ENCODE measurements around the gene TFRC. TPM values are rescaled to one million over a fixed set of nuclear protein-coding genes. Genes with fewer than 3 reads are reported as not detected.

Gene TFRC
- total and polyA plus RNA-seq, 2 experiments from 2014 or later, result 35.5 to 187 TPM

DNA sequence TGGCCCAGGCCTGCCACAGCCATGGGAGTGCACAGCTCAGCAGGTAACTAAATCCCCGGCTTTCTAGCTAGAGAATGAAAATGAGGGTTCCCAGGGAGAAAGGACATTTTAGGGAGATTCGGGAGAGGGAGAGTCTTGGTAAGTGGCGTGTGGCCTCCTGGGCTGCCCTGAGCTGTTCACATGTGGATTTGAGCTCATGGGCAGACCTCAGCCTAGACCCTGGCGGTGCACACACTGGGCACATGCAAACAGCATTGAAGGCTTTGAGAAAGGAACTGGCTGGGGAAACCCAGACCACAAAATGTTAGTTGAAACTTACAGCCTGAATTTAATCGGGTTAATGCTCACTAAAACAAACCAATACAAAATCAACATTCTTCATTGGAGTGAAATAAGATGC is 72.4 kb downstream of the TFRC start (continued):
- TF ChIP-seq, protein P1, sequence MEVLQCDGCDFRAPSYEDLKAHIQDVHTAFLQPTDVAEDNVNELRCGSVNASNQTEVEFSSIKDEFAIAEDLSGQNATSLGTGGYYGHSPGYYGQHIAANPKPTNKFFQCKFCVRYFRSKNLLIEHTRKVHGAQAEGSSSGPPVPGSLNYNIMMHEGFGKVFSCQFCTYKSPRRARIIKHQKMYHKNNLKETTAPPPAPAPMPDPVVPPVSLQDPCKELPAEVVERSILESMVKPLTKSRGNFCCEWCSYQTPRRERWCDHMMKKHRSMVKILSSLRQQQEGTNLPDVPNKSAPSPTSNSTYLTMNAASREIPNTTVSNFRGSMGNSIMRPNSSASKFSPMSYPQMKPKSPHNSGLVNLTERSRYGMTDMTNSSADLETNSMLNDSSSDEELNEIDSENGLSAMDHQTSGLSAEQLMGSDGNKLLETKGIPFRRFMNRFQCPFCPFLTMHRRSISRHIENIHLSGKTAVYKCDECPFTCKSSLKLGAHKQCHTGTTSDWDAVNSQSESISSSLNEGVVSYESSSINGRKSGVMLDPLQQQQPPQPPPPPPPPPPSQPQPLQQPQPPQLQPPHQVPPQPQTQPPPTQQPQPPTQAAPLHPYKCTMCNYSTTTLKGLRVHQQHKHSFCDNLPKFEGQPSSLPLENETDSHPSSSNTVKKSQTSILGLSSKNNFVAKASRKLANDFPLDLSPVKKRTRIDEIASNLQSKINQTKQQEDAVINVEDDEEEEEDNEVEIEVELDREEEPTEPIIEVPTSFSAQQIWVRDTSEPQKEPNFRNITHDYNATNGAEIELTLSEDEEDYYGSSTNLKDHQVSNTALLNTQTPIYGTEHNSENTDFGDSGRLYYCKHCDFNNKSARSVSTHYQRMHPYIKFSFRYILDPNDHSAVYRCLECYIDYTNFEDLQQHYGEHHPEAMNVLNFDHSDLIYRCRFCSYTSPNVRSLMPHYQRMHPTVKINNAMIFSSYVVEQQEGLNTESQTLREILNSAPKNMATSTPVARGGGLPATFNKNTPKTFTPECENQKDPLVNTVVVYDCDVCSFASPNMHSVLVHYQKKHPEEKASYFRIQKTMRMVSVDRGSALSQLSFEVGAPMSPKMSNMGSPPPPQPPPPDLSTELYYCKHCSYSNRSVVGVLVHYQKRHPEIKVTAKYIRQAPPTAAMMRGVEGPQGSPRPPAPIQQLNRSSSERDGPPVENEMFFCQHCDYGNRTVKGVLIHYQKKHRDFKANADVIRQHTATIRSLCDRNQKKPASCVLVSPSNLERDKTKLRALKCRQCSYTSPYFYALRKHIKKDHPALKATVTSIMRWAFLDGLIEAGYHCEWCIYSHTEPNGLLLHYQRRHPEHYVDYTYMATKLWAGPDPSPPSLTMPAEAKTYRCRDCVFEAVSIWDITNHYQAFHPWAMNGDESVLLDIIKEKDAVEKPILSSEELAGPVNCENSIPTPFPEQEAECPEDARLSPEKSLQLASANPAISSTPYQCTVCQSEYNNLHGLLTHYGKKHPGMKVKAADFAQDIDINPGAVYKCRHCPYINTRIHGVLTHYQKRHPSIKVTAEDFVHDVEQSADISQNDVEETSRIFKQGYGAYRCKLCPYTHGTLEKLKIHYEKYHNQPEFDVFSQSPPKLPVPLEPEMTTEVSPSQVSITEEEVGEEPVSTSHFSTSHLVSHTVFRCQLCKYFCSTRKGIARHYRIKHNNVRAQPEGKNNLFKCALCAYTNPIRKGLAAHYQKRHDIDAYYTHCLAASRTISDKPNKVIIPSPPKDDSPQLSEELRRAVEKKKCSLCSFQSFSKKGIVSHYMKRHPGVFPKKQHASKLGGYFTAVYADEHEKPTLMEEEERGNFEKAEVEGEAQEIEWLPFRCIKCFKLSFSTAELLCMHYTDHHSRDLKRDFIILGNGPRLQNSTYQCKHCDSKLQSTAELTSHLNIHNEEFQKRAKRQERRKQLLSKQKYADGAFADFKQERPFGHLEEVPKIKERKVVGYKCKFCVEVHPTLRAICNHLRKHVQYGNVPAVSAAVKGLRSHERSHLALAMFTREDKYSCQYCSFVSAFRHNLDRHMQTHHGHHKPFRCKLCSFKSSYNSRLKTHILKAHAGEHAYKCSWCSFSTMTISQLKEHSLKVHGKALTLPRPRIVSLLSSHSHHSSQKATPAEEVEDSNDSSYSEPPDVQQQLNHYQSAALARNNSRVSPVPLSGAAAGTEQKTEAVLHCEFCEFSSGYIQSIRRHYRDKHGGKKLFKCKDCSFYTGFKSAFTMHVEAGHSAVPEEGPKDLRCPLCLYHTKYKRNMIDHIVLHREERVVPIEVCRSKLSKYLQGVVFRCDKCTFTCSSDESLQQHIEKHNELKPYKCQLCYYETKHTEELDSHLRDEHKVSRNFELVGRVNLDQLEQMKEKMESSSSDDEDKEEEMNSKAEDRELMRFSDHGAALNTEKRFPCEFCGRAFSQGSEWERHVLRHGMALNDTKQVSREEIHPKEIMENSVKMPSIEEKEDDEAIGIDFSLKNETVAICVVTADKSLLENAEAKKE (CRISPR knock-in tag; IDR thresholded peaks at IDR 0.05), result no peak

DNA sequence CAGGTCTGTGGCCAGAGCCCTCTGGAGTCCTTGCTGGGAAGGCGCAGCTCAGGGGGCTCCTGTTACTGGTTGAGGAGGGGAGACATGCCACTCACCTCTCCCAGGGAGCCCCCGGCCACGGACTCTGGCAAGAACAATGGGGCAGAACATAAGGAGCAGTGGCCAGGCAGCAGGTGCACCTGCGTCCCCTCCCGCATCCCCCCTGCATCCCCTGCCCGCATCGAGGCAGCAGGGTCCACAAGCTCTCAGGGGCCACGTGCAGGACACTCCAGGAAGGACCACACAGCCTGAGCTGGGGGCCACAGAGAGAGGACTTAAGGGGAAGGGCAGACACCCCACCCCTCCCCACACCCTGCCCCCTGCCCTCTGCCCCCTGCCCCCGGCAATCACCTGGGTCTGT is 73.0 kb downstream of the TFRC start:
- no peak overlapping the region for H3K4me2 ChIP-seq
- no peak for ATAC-seq
- no peak for DNase-seq (ENCODE audit: low spot score)
- no peaks in the 10 kb centered on the region for H3K9me2 ChIP-seq (ENCODE audit: insufficient read depth)
- no peaks in the 10 kb centered on the region for H3K79me2 ChIP-seq (replicated peaks; ENCODE audit: insufficient read depth)
- no peak overlapping the region for H3K27ac ChIP-seq (ENCODE audit: low read depth)
- no peak overlapping the region for H3K4me3 ChIP-seq
- peaks cover 11% of the 10 kb centered on the region; the same call in 2 of the 3 replicates for H3K9me3 Mint-ChIP-seq
- H3K4me1 ChIP-seq (ENCODE audit: insufficient read depth), result no peaks in the 10 kb centered on the region
- TF ChIP-seq JUNB (IDR thresholded peaks at IDR 0.05; ENCODE audit: unreplicated experiment) (no peak), EZH2 (IDR thresholded peaks at IDR 0.05; ENCODE audit: low read depth, unreplicated experiment) (no peak)
- TF ChIP-seq, protein P2, sequence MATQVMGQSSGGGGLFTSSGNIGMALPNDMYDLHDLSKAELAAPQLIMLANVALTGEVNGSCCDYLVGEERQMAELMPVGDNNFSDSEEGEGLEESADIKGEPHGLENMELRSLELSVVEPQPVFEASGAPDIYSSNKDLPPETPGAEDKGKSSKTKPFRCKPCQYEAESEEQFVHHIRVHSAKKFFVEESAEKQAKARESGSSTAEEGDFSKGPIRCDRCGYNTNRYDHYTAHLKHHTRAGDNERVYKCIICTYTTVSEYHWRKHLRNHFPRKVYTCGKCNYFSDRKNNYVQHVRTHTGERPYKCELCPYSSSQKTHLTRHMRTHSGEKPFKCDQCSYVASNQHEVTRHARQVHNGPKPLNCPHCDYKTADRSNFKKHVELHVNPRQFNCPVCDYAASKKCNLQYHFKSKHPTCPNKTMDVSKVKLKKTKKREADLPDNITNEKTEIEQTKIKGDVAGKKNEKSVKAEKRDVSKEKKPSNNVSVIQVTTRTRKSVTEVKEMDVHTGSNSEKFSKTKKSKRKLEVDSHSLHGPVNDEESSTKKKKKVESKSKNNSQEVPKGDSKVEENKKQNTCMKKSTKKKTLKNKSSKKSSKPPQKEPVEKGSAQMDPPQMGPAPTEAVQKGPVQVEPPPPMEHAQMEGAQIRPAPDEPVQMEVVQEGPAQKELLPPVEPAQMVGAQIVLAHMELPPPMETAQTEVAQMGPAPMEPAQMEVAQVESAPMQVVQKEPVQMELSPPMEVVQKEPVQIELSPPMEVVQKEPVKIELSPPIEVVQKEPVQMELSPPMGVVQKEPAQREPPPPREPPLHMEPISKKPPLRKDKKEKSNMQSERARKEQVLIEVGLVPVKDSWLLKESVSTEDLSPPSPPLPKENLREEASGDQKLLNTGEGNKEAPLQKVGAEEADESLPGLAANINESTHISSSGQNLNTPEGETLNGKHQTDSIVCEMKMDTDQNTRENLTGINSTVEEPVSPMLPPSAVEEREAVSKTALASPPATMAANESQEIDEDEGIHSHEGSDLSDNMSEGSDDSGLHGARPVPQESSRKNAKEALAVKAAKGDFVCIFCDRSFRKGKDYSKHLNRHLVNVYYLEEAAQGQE (IDR thresholded peaks at IDR 0.05; ENCODE audit: unreplicated experiment), result no peak
- no peaks in the 10 kb centered on the region for H3K4me1 Mint-ChIP-seq
- H3K27me3 Mint-ChIP-seq (ENCODE audit: insufficient read depth, low read depth, poor library complexity), result peaks cover 2% of the 10 kb centered on the region
- H3K36me3 Mint-ChIP-seq (ENCODE audit: low read depth), result no peaks in the 10 kb centered on the region; the same call in 1 of the 3 replicates
- no peaks in the 10 kb centered on the region for H3K36me3 ChIP-seq (ENCODE audit: insufficient read depth)
- H3K27me3 ChIP-seq (ENCODE audit: insufficient read depth), result no peaks in the 10 kb centered on the region
- H4K20me1 ChIP-seq (replicated peaks; ENCODE audit: insufficient read depth), result no peaks in the 10 kb centered on the region
- H2AFZ ChIP-seq, result no peak overlapping the region
- H3K27ac Mint-ChIP-seq, result no peak overlapping the region
- H3F3A ChIP-seq (replicated peaks; ENCODE audit: low read depth), result no peaks in the 10 kb centered on the region
- H3K4me3 Mint-ChIP-seq, result no peak overlapping the region
